NCI-H446 (cell line): Measurements from ENCODE around the gene LRIG1.

Experiments
- DNase-seq, 2 experiments: peaks; one replicate each; lab custom pipeline; 2025; lab: John Stamatoyannopoulos, UW

LRIG1 gene

GRCh38 chr3:66386011-66386924 lies 114.6 kb downstream of the LRIG1 start:
- DNase-seq: no peak

- no peak for DNase-seq
Observed at GRCh38 chr3:66385066-66385465, 115.8 kb downstream of the LRIG1 start.

- DNase-seq: no peak
Observed at GRCh38 chr3:66383998-66384745, 116.7 kb downstream of the LRIG1 start.

GRCh38 chr3:66383023-66383422 lies 117.8 kb downstream of the LRIG1 start:
- DNase-seq: no peak

GRCh38 chr3:66382142-66382541 lies 118.7 kb downstream of the LRIG1 start:
- no peak for DNase-seq

GRCh38 chr3:66381626-66382025 lies 119.2 kb downstream of the LRIG1 start:
- DNase-seq: peak in 1 of 2 experiments; percentile 4

GRCh38 chr3:66380200-66380932 lies 120.5 kb downstream of the LRIG1 start:
- DNase-seq: no peak

- DNase-seq: no peak
Observed at GRCh38 chr3:66379565-66379964, 121.3 kb downstream of the LRIG1 start.

GRCh38 chr3:66378256-66378655 lies 122.6 kb downstream of the LRIG1 start:
- no peak for DNase-seq

- no peak for DNase-seq
Observed at GRCh38 chr3:66377800-66378199, 123.0 kb downstream of the LRIG1 start.

GRCh38 chr3:66376568-66376967 lies 124.3 kb downstream of the LRIG1 start:
- DNase-seq: no peak

GRCh38 chr3:66372681-66373350 lies 128.0 kb downstream of the LRIG1 start:
- no peak for DNase-seq

GRCh38 chr3:66371432-66371831 lies 129.4 kb downstream of the LRIG1 start:
- DNase-seq: no peak

- no peak for DNase-seq
Observed at GRCh38 chr3:66370179-66370578, 130.6 kb downstream of the LRIG1 start.

GRCh38 chr3:66367979-66368378 lies 132.8 kb downstream of the LRIG1 start:
- no peak for DNase-seq

GRCh38 chr3:66366747-66367146 lies 134.1 kb downstream of the LRIG1 start:
- DNase-seq: no peak

GRCh38 chr3:66365080-66365479 lies 135.7 kb downstream of the LRIG1 start:
- DNase-seq: no peak

GRCh38 chr3:66363148-66363547 lies 137.7 kb downstream of the LRIG1 start:
- no peak for DNase-seq

- DNase-seq: no peak
Observed at GRCh38 chr3:66362541-66362941, 138.3 kb downstream of the LRIG1 start.

- no peak for DNase-seq
Observed at GRCh38 chr3:66361356-66361755, 139.5 kb downstream of the LRIG1 start.

GRCh38 chr3:66355997-66356396 lies 144.8 kb downstream of the LRIG1 start:
- DNase-seq: no peak

- DNase-seq: no peak
Observed at GRCh38 chr3:66355394-66355793, 145.4 kb downstream of the LRIG1 start.
